Body of pancreas (tissue), 4 donors: ENCODE measurements around the gene MCM3. TPM values are rescaled to one million over a fixed set of nuclear protein-coding genes. Genes with fewer than 3 reads are reported as not detected.

ENCODE experiments used
- ATAC-seq: fragments of 150-250 bp; one replicate; pipeline ENCODE4 v1.9.1; 2016
- DNase-seq, 4 donors: peaks; one replicate each; pipeline ENCODE4 v3.0.0-alpha.2; 2019
- H3K27ac ChIP-seq, 4 donors: fragments of 200-600 bp; sonication (generic); 1 replicate in 3 of 4; 2 replicates in 1 of 4; pipeline versions ENCODE4 v1.5.1 to v1.6.1; 2016 to 2019; ENCODE audit warnings: mild to moderate bottlenecking in 1 of 4, mixed read lengths in 1 of 4, moderate library complexity in 1 of 4
- H3K27me3 ChIP-seq, 2 donors: fragments of 200-600 bp; sonication (generic); one replicate each; pipeline ENCODE4 v1.6.0; 2016; ENCODE audit warnings: mild to moderate bottlenecking in 1 of 2
- H3K36me3 ChIP-seq, 2 donors: fragments of 200-600 bp; sonication (generic); replicated peaks in 1 of 2; 2 replicates each; pipeline ENCODE4 v1.5.1; 2016; ENCODE audit warnings: low read depth in 2 of 2; ENCODE audit not compliant: insufficient read depth in 1 of 2
- H3K4me1 ChIP-seq: fragments of 200-600 bp; sonication (generic); one replicate; pipeline ENCODE4 v1.6.0; 2016
- H3K4me3 ChIP-seq, 2 donors: fragments of 200-600 bp; sonication (generic); 1 replicate in 1 of 2; 2 replicates in 1 of 2; pipeline ENCODE4 v1.5.1; 2016 to 2019
- H3K9me3 ChIP-seq, 3 donors: fragments of 200-600 bp; sonication (generic); 1 replicate in 2 of 3; 2 replicates in 1 of 3; pipeline ENCODE4 v1.5.1; 2016
- CTCF ChIP-seq, 7 experiments: fragments of 450-650 bp in 4 of 7; fragments of 200-600 bp in 3 of 7; sonication (generic) in 3 of 7; IDR thresholded peaks; one replicate each; pipeline ENCODE4 v1.5.1; 2016 to 2019; ENCODE audit warnings: antibody characterized with exemption in 7 of 7
- POLR2A ChIP-seq, 3 donors: fragments of 450-650 bp; IDR thresholded peaks; one replicate each; pipeline ENCODE4 v1.6.1; 2016; ENCODE audit warnings: antibody characterized with exemption in 3 of 3, mild to moderate bottlenecking in 2 of 3
- WGBS, 2 donors: methylation state at CpG; one replicate each; pipeline ENCODE4 v1.1.5; 2017; 5-methylcytosine and 5-hydroxymethylcytosine counted together
- intact Hi-C: fragments of 100-400 bp; cut with DNase I; formaldehyde crosslinking; loops from one replicate; pipeline ENCODE4 v1.15.1; 2023
- total RNA-seq, 2 donors: library from RNA; depleted of rRNA; stranded (reverse); fragments of >200 nt; gene quantifications; one replicate each; pipeline ENCODE4 v1.1.0, GENCODE V29; 2016

The MCM3 gene
- total RNA-seq, 2 donors from 2014 or later: 15.6 to 21.4 TPM

- H3K4me3 ChIP-seq: no peak overlapping the region
- DNase-seq: no peak
- no peaks in the 10 kb centered on the region for H3K36me3 ChIP-seq
- 72 to 96% methylated on average over 2 of the region's 2 CpGs for WGBS, 2 donors
- no peaks in the 10 kb centered on the region for H3K27me3 ChIP-seq
- TF ChIP-seq CTCF (IDR thresholded peaks at IDR 0.05) (no peak), POLR2A (IDR thresholded peaks at IDR 0.05) (no peak)
- intact Hi-C loops: no loop called here
- H3K9me3 ChIP-seq: no peaks in the 10 kb centered on the region
- no peak for ATAC-seq
- peaks cover 6% of the 10 kb centered on the region for H3K4me1 ChIP-seq
- H3K27ac ChIP-seq: no peak overlapping the region
These were observed 16.0 kb upstream of the MCM3 start for GRCh38 chr6:52300489-52300931.

GRCh38 chr6:52299653-52300052 lies 15.1 kb upstream of the MCM3 start:
- Histone ChIP-seq H3K36me3 (no peaks in the 10 kb centered on the region), H3K27me3 (no peaks in the 10 kb centered on the region), H3K4me1 (no peaks in the 10 kb centered on the region), H3K4me3 (no peak overlapping the region), H3K9me3 (no peaks in the 10 kb centered on the region), H3K27ac (no peak overlapping the region)
- intact Hi-C loops: no loop called here
- ATAC-seq (no peak), DNase-seq (no peak)
- TF ChIP-seq CTCF (IDR thresholded peaks at IDR 0.05) (no peak), POLR2A (IDR thresholded peaks at IDR 0.05) (no peak)
- WGBS, 2 donors: 63 to 65% methylated on average over 2 to 3 of the region's 3 CpGs

- WGBS, 2 donors: 78 to 85% methylated on average over 3 of the region's 3 CpGs
- Histone ChIP-seq H3K4me3 (no peak overlapping the region), H3K27me3 (no peaks in the 10 kb centered on the region), H3K9me3 (no peaks in the 10 kb centered on the region), H3K36me3 (no peaks in the 10 kb centered on the region), H3K4me1 (peaks cover 11% of the 10 kb centered on the region), H3K27ac (no peak overlapping the region)
- TF ChIP-seq CTCF (IDR thresholded peaks at IDR 0.05): no peak
- no peak for TF ChIP-seq POLR2A (IDR thresholded peaks at IDR 0.05)
- DNase-seq: no peak
- intact Hi-C loops: no loop called here
- no peak for ATAC-seq
These were observed 12.9 kb upstream of the MCM3 start for GRCh38 chr6:52297433-52297832.

- Histone ChIP-seq H3K4me3 (no peak overlapping the region), H3K27ac (peak overlapping the region in 1 of 4 donors; percentile 22), H3K27me3 (no peaks in the 10 kb centered on the region), H3K36me3 (no peaks in the 10 kb centered on the region), H3K9me3 (no peaks in the 10 kb centered on the region), H3K4me1 (peaks cover 12% of the 10 kb centered on the region)
- DNase-seq (peak in 3 of 4 donors; percentile 28 to 52 (median 37)), ATAC-seq (peak; percentile 30)
- TF ChIP-seq CTCF (IDR thresholded peaks at IDR 0.05) (no peak), POLR2A (IDR thresholded peaks at IDR 0.05) (no peak)
- intact Hi-C loops: no loop called here
These were observed 8.5 kb upstream of the MCM3 start for GRCh38 chr6:52293067-52293466.

DNA sequence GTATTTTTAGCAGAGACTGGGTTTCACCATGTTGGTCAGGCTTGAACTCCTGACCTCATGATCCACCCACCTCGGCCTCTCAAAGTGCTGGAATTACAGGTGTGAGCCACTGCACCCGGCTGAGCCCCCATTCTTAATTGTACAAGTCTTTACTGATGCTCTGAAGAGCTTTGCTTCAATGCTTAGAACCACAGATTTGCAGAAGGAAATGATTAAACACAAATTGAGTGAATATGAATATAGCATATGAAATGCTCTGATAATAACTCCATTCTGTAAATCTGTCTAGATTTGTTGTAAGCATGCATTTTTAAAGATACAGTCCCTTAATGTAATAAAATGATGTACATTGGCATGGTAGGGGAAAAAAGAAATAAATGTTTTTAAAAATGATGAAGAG lies 4.3 kb upstream of the MCM3 start:
- WGBS, 2 donors: 62 to 80% methylated on average over 2 of the region's 2 CpGs
- Histone ChIP-seq H3K27ac (no peak overlapping the region), H3K4me3 (no peak overlapping the region), H3K4me1 (peaks cover 14% of the 10 kb centered on the region), H3K9me3 (no peaks in the 10 kb centered on the region), H3K27me3 (no peaks in the 10 kb centered on the region), H3K36me3 (no peaks in the 10 kb centered on the region)
- intact Hi-C loops: no loop called here
- ATAC-seq: no peak
- TF ChIP-seq CTCF (IDR thresholded peaks at IDR 0.05): no peak
- DNase-seq: no peak
